OCI-LY3 (cell line): ENCODE data around the gene UMAD1.

Source experiments
- H2AFZ ChIP-seq: fragments of 200-600, 300-600 bp; shearing (Covaris generic); 2 replicates; pipeline ENCODE4 v1.6.0; 2014; ENCODE audit warnings: antibody characterized with exemption, low read depth, low read length
- H3K27ac ChIP-seq: fragments of 200-600, 300-600 bp; sonication (generic); 2 replicates; pipeline ENCODE4 v1.5.1; 2014; ENCODE audit warnings: mild to moderate bottlenecking, low read length, moderate library complexity, mixed read lengths
- H3K27me3 ChIP-seq: fragments of 200-600, 300-600 bp; sonication (generic); 2 replicates; pipeline ENCODE4 v1.6.1; 2014; ENCODE audit warnings: low read depth, low read length, mixed read lengths
- H3K36me3 ChIP-seq: fragments of 200-600, 300-600 bp; sonication (generic); replicated peaks from 2 replicates; pipeline ENCODE3; 2014; ENCODE audit warnings: low read depth, low read length, mixed read lengths
- H3K4me1 ChIP-seq: fragments of 300-600, 200-600 bp; sonication (generic); 2 replicates; pipeline ENCODE4 v1.6.1; 2014; ENCODE audit warnings: low read length, mixed read lengths
- H3K4me2 ChIP-seq: fragments of 200-600, 300-600 bp; sonication (generic); 2 replicates; pipeline ENCODE4 v1.6.1; 2014; ENCODE audit warnings: low read length, mixed read lengths
- H3K4me3 ChIP-seq: fragments of 300-600, 200-600 bp; sonication (generic); 2 replicates; pipeline ENCODE4 v1.5.1; 2014; ENCODE audit warnings: antibody characterized with exemption, mild to moderate bottlenecking, low read length, moderate library complexity
- H3K79me2 ChIP-seq: fragments of 300-600, 200-600 bp; shearing (Covaris generic); 2 replicates; pipeline ENCODE4 v1.6.1; 2014; ENCODE audit warnings: mild to moderate bottlenecking, low read length, mixed read lengths
- H3K9ac ChIP-seq: fragments of 300-600, 200-600 bp; shearing (Covaris generic); 2 replicates; pipeline ENCODE4 v1.6.0; 2014; ENCODE audit warnings: mild to moderate bottlenecking, low read length, moderate library complexity
- H3K9me3 ChIP-seq: fragments of 200-600, 300-600 bp; shearing (Covaris generic); 2 replicates; pipeline ENCODE4 v1.6.1; 2014; ENCODE audit warnings: low read length, mixed read lengths; ENCODE audit not compliant: insufficient read depth
- H4K20me1 ChIP-seq: fragments of 200-600, 300-600 bp; sonication (generic); 2 replicates; pipeline ENCODE4 v1.6.1; 2016; ENCODE audit warnings: low read length, mixed read lengths; ENCODE audit not compliant: insufficient read depth
- EZH2phosphoT487 ChIP-seq: fragments of 200-600 bp; shearing (Covaris generic); IDR thresholded peaks from 2 replicates; pipeline ENCODE4 v1.6.1; 2018; ENCODE audit warnings: antibody characterized with exemption, mixed run types, low read depth
- TF ChIP-seq, protein P1 (sequence below): fragments of 200-600, 300-600 bp; sonication (generic); IDR thresholded peaks from 2 replicates; pipeline ENCODE4 v1.5.1; 2014; ENCODE audit warnings: antibody characterized with exemption, low read length, low read depth

The UMAD1 gene

DNA sequence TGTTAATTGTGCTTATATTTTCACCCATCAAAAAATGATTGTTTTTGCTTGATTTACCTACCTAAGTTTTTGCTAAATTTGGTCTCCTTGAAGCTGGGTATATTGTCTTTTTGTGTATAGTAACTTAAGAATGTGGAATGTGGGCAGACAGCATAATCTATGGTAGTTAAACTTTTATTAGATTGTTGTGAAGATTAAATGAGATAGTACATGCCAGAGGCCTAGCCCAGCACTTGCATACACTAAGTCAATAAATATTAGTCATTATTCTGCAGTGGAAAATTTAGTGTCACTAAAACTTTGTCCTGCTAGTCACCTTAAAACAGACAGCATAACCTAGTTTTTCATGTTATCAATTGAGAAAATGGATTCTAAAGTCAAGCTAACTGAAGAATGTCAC, 97.1 kb downstream of the UMAD1 start:
- Histone ChIP-seq H3K9me3 (no peaks in the 10 kb centered on the region), H3K4me2 (no peak overlapping the region), H4K20me1 (no peaks in the 10 kb centered on the region), H3K4me3 (no peak overlapping the region), H3K36me3 (no peaks in the 10 kb centered on the region), H3K79me2 (no peaks in the 10 kb centered on the region), H3K9ac (no peak overlapping the region), H3K27me3 (no peaks in the 10 kb centered on the region), H3K27ac (no peak overlapping the region), H3K4me1 (no peaks in the 10 kb centered on the region), H2AFZ (no peak overlapping the region)
- TF ChIP-seq EZH2phosphoT487 = no peak
- TF ChIP-seq, protein P1, sequence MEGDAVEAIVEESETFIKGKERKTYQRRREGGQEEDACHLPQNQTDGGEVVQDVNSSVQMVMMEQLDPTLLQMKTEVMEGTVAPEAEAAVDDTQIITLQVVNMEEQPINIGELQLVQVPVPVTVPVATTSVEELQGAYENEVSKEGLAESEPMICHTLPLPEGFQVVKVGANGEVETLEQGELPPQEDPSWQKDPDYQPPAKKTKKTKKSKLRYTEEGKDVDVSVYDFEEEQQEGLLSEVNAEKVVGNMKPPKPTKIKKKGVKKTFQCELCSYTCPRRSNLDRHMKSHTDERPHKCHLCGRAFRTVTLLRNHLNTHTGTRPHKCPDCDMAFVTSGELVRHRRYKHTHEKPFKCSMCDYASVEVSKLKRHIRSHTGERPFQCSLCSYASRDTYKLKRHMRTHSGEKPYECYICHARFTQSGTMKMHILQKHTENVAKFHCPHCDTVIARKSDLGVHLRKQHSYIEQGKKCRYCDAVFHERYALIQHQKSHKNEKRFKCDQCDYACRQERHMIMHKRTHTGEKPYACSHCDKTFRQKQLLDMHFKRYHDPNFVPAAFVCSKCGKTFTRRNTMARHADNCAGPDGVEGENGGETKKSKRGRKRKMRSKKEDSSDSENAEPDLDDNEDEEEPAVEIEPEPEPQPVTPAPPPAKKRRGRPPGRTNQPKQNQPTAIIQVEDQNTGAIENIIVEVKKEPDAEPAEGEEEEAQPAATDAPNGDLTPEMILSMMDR = no peak

DNA sequence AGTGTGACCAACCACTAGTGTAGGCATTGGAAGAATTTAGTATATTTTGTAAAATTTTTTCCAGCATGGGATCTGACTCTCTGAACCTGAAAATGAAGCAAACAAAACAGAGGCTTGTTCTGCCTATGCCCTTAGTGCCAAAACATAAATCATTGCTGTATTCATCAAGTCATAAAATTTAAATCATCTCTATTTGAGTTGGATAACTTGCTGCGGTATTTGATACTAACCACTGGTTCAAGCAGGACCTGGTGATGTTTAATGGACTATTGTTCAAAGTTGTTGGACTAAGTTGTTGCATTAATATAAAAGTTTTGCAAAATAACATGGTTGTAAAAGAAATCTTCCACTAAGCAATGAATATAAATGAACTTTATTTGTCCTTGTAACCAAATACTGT, 97.6 kb downstream of the UMAD1 start:
- Histone ChIP-seq H2AFZ (no peak overlapping the region), H3K27me3 (no peaks in the 10 kb centered on the region), H4K20me1 (no peaks in the 10 kb centered on the region), H3K4me3 (no peak overlapping the region), H3K9ac (no peak overlapping the region), H3K79me2 (no peaks in the 10 kb centered on the region), H3K4me2 (no peak overlapping the region), H3K4me1 (no peaks in the 10 kb centered on the region), H3K9me3 (no peaks in the 10 kb centered on the region), H3K27ac (no peak overlapping the region), H3K36me3 (no peaks in the 10 kb centered on the region)
- TF ChIP-seq, protein P1 = no peak
- no peak for TF ChIP-seq EZH2phosphoT487

DNA sequence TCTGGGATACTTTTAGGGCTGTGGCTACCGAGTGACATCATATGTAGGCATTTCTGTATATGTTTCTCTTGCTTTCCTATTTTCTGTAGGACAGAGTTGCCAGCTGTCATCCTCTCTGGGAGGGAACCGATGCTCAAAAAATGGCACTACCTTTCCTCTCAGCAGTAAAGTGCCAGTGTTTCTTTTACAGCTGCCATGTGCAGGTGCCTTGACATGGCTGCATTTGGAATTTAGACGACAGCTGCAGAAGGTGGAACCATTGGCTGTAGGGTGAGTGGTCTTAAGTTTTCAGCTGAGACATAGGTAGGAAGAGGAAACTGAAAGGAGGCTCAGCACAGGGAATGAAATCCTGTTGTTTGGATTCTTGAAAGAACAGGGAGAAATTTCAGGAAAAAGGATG, 98.1 kb downstream of the UMAD1 start:
- no peak overlapping the region for H3K4me2 ChIP-seq
- H3K79me2 ChIP-seq = no peaks in the 10 kb centered on the region
- H3K9me3 ChIP-seq = no peaks in the 10 kb centered on the region
- H2AFZ ChIP-seq = no peak overlapping the region
- no peak overlapping the region for H3K27ac ChIP-seq
- no peak overlapping the region for H3K4me3 ChIP-seq
- H3K4me1 ChIP-seq = no peaks in the 10 kb centered on the region
- H3K9ac ChIP-seq = no peak overlapping the region
- TF ChIP-seq, protein P1 = no peak
- no peak for TF ChIP-seq EZH2phosphoT487
- no peaks in the 10 kb centered on the region for H3K36me3 ChIP-seq
- no peaks in the 10 kb centered on the region for H3K27me3 ChIP-seq
- H4K20me1 ChIP-seq = no peaks in the 10 kb centered on the region

DNA sequence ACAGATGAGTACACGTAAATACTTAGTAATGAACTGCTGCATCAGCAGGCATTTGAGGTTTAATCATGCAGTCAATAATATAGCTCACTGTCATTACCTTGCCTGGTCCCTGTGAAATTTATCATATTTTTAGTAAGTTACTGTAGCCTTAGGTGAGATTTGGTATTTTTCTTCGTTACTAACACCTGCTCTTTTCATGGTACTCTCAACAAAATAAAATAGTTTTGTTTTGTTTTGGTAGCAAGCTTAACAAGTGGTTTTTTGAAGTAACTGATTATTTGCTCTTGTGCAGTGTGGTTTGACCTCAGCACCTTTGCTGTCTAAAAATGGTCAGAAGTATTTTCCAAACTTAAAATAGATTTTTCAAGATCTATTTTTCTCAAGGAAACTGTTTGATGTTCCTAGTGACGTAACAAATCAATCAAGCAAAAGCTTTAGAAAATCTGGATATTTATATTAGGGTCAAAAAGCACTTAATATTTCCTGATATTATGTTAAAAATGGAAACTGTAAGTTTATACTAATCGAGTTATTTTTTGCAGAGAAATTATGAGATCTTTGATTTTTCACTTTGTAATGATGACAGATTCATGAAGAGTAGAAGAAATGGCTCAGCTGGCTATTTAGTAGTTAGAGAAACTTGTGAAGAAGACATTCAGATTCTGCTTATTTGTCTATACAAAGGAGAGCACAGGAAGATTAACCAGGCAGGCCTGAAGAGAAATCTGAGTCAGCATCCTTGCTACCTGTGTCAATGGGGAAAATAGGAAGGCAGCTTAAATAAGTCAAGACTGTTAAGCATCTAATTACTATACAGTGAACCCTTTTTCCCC, 98.9 kb downstream of the UMAD1 start:
- Histone ChIP-seq H3K9me3 (no peaks in the 10 kb centered on the region), H3K79me2 (no peaks in the 10 kb centered on the region), H2AFZ (no peak overlapping the region), H3K27me3 (no peaks in the 10 kb centered on the region), H3K27ac (no peak overlapping the region), H3K4me3 (no peak overlapping the region), H4K20me1 (no peaks in the 10 kb centered on the region), H3K4me2 (no peak overlapping the region), H3K4me1 (no peaks in the 10 kb centered on the region), H3K36me3 (no peaks in the 10 kb centered on the region), H3K9ac (no peak overlapping the region)
- TF ChIP-seq, protein P1 = no peak
- TF ChIP-seq EZH2phosphoT487 = no peak
